ENCODE data around the gene NSMF. TPM values are rescaled to one million over a fixed set of nuclear protein-coding genes. Genes with fewer than 3 reads are reported as not detected.

Gene NSMF
- total and polyA plus RNA-seq, 2 donors (not counting 3 experiments of a cell fraction or from before 2014, with no cell fraction given) = 43.3 to 53.7 TPM

DNA sequence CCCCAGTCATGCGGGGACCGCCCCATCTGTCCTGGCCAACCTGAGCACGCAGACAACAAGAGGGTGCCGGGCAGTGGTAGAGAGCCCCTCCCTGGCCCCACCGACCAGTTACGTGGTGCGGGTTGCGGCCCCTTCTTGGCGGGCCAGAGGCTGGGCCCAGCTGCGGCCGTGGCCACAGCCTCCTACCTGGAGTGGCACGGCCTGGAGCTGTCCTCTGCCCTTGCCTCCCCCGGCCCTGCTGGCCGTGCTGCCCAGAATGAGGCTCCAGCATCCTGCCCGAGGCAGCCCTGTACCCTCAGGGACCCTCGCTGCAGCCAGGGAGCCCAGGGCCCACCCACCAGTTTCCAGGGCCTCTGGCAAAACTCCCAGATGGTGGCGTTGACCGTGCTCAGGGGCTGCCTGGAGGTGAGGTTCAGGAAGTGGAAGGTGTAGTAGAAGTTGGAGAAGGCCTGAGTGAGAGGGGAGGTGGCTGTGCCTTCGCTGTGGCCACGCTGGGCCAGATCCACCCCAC is 23.7 kb downstream of the NSMF start:
- TF ChIP-seq EZH2 (IDR thresholded peaks at IDR 0.05; ENCODE audit: borderline replicate concordance, low read depth, low read length, severe bottlenecking) = no peak
- TF ChIP-seq POLR2AphosphoS5 (IDR thresholded peaks at IDR 0.05; ENCODE audit: insufficient read depth, low read depth, low read length) = no peak
- TF ChIP-seq, protein P1, sequence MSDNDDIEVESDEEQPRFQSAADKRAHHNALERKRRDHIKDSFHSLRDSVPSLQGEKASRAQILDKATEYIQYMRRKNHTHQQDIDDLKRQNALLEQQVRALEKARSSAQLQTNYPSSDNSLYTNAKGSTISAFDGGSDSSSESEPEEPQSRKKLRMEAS (IDR thresholded peaks at IDR 0.05; ENCODE audit: insufficient read depth, insufficient read length) = no peak

DNA sequence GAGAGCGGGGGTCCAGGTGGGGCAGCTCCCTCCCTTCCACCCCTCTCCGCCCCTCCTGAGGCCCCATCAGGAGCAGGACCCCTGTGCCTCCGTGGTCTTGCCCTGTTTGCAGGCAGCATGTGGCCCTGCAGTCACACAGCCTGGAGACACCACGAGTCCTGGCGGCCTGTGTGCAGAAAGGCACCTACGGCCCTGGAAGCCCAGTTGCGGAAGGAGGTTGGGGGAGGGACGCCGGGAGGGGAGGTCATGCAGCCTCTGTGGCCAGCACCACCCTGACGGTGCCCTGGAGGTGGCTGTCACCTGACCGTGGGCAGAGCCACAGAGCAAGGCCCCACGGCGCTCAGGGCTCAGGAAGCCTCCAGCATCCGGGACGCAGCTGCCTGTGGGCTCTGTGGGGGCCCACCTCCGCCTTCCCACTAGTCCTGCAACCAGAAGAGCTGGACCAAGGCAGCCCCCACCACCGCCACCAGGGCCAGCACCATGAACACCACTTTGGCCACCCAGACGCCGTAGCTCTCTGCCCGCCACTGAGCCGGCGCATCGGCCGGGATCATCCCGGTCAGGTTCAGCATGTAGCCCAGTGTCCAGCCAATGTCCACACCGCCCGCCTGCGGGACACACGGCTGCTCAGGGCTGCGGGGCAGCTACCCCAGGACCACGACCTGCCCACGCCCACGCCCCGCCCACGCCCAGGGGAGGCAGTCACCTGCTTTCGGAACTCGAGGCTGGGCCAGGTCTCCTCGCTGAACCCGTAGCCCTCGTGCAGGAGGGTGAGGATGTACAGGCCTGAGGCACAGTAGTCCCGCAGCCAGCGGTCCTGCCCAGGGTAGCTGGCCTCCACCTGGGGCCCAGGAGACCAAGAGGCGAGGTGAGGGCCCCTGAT is 24.4 kb downstream of the NSMF start:
- no peaks in the 10 kb centered on the region for H3K79me2 ChIP-seq (ENCODE audit: control insufficient read depth, insufficient read depth, low read length)
- no peaks in the 10 kb centered on the region for H4K20me1 ChIP-seq (replicated peaks; ENCODE audit: control insufficient read depth, extremely low read depth, insufficient read depth, low read length)
- no peak for TF ChIP-seq POLR2A (IDR thresholded peaks at IDR 0.05; ENCODE audit: low read depth, low read length)
- TF ChIP-seq, protein P1 (IDR thresholded peaks at IDR 0.05; ENCODE audit: insufficient read depth, insufficient read length) = no peak
- no peak for TF ChIP-seq JUN (IDR thresholded peaks at IDR 0.05; ENCODE audit: borderline replicate concordance, insufficient read depth, insufficient read length, low read depth)
- no peak for TF ChIP-seq MYC (IDR thresholded peaks at IDR 0.05; ENCODE audit: low read depth, low read length)
- no peak for TF ChIP-seq POLR2AphosphoS5 (IDR thresholded peaks at IDR 0.05; ENCODE audit: insufficient read depth, low read depth, low read length)
- TF ChIP-seq GATA2 (IDR thresholded peaks at IDR 0.05; ENCODE audit: insufficient read depth, insufficient read length, low read depth, low read length) = no peak
- TF ChIP-seq, protein P2, sequence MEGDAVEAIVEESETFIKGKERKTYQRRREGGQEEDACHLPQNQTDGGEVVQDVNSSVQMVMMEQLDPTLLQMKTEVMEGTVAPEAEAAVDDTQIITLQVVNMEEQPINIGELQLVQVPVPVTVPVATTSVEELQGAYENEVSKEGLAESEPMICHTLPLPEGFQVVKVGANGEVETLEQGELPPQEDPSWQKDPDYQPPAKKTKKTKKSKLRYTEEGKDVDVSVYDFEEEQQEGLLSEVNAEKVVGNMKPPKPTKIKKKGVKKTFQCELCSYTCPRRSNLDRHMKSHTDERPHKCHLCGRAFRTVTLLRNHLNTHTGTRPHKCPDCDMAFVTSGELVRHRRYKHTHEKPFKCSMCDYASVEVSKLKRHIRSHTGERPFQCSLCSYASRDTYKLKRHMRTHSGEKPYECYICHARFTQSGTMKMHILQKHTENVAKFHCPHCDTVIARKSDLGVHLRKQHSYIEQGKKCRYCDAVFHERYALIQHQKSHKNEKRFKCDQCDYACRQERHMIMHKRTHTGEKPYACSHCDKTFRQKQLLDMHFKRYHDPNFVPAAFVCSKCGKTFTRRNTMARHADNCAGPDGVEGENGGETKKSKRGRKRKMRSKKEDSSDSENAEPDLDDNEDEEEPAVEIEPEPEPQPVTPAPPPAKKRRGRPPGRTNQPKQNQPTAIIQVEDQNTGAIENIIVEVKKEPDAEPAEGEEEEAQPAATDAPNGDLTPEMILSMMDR (IDR thresholded peaks at IDR 0.05; ENCODE audit: extremely low read depth in 1 of 2, insufficient read depth in 1 of 2, low read depth in 1 of 2, low read length in 2 of 2) = no peak
- no peak for TF ChIP-seq FOS (IDR thresholded peaks at IDR 0.05; ENCODE audit: borderline replicate concordance, insufficient read depth, low read length)
- no peak for TF ChIP-seq EZH2 (IDR thresholded peaks at IDR 0.05; ENCODE audit: borderline replicate concordance, low read depth, low read length, severe bottlenecking)
- dilution Hi-C loops (cut with MboI; ENCODE audit: extremely low pct_ligation_motif_present, low sequenced_read_pairs) = no loop called here
- H3K9ac ChIP-seq (replicated peaks; ENCODE audit: extremely low read depth, insufficient read depth, low read length) = no peak overlapping the region
- no peaks in the 10 kb centered on the region for H3K4me1 ChIP-seq (ENCODE audit: control insufficient read depth, extremely low read depth, insufficient read depth, low read length)
- no peak overlapping the region for H2AFZ ChIP-seq (ENCODE audit: low read depth, low read length)
- no peak for DNase-seq (ENCODE audit: low read depth, low spot score)
- H3K4me3 ChIP-seq (replicated peaks in 1 of 3; ENCODE audit: insufficient read depth in 1 of 3, low read depth in 1 of 3, low read length in 3 of 3) = no peak overlapping the region
- no peak overlapping the region for H3K27ac ChIP-seq (ENCODE audit: insufficient read depth, low read depth, low read length)
- BruUV-seq (replicated peaks) = no TSS peak
- no peak overlapping the region for H3K4me2 ChIP-seq (ENCODE audit: insufficient read depth, low read length)
- intact Hi-C loops (cut with micrococcal nuclease) = no loop called here
- H3K36me3 ChIP-seq (ENCODE audit: control insufficient read depth in 2 of 2, extremely low read depth in 1 of 2, insufficient read depth in 2 of 2, low read length in 2 of 2) = no peaks in the 10 kb centered on the region
- H3K9me3 ChIP-seq (replicated peaks; ENCODE audit: control insufficient read depth, insufficient read depth, low read length) = no peaks in the 10 kb centered on the region
- FAIRE-seq = no peak
- ChIA-PET CTCF (interaction anchor here (1.4 to 4.5 kb wide), 3 partner anchors 8 to 11 kb away, joined by 3 to 28 read pairs (median 3); partner anchors contain the start of genes EXD3 and NOXA1), POLR2A (no interaction called here)
- no peaks in the 10 kb centered on the region for H3K27me3 ChIP-seq (ENCODE audit: control insufficient read depth in 2 of 2, insufficient read depth in 2 of 2, low read length in 2 of 2)
- H3K9me1 ChIP-seq (replicated peaks; ENCODE audit: control insufficient read depth, extremely low read depth, insufficient read depth, low read length) = no peaks in the 10 kb centered on the region

More for the DNA sequence above, 23.7 kb downstream of the NSMF start:
- H3K27me3 ChIP-seq (ENCODE audit: control insufficient read depth in 2 of 2, insufficient read depth in 2 of 2, low read length in 2 of 2) = no peaks in the 10 kb centered on the region
- H3K79me2 ChIP-seq (ENCODE audit: control insufficient read depth, insufficient read depth, low read length) = no peaks in the 10 kb centered on the region
- FAIRE-seq = no peak
- no peak overlapping the region for H3K27ac ChIP-seq (ENCODE audit: insufficient read depth, low read depth, low read length)
- dilution Hi-C loops (cut with MboI; ENCODE audit: extremely low pct_ligation_motif_present, low sequenced_read_pairs) (no loop called here), intact Hi-C loops (cut with micrococcal nuclease) (no loop called here)
- DNase-seq (ENCODE audit: low read depth, low spot score) = no peak
- no peaks in the 10 kb centered on the region for H4K20me1 ChIP-seq (replicated peaks; ENCODE audit: control insufficient read depth, extremely low read depth, insufficient read depth, low read length)
- H3K9me1 ChIP-seq (replicated peaks; ENCODE audit: control insufficient read depth, extremely low read depth, insufficient read depth, low read length) = no peaks in the 10 kb centered on the region
- ChIA-PET CTCF (interaction anchor here (0.5 to 4.5 kb wide), 2 partner anchors 12 to 13 kb away, joined by 3 to 28 read pairs; partner anchors contain the start of genes EXD3 and NOXA1), POLR2A (no interaction called here)
- no peaks in the 10 kb centered on the region for H3K9me3 ChIP-seq (replicated peaks; ENCODE audit: control insufficient read depth, insufficient read depth, low read length)
- no peak overlapping the region for H3K4me2 ChIP-seq (ENCODE audit: insufficient read depth, low read length)
- no TSS peak for BruUV-seq (replicated peaks)
- H3K4me3 ChIP-seq (replicated peaks in 1 of 3; ENCODE audit: insufficient read depth in 1 of 3, low read depth in 1 of 3, low read length in 3 of 3) = no peak overlapping the region
- H2AFZ ChIP-seq (ENCODE audit: low read depth, low read length) = no peak overlapping the region
- no peak overlapping the region for H3K9ac ChIP-seq (replicated peaks; ENCODE audit: extremely low read depth, insufficient read depth, low read length)
- no peaks in the 10 kb centered on the region for H3K4me1 ChIP-seq (ENCODE audit: control insufficient read depth, extremely low read depth, insufficient read depth, low read length)
- no peaks in the 10 kb centered on the region for H3K36me3 ChIP-seq (ENCODE audit: control insufficient read depth in 2 of 2, extremely low read depth in 1 of 2, insufficient read depth in 2 of 2, low read length in 2 of 2)
